GM12872 (cell line): ENCODE results near the gene CMIP.

Source experiments
- TF ChIP-seq, protein P1 (sequence below): IDR thresholded peaks from 3 replicates; pipeline ENCODE4 v1.5.1; 2011; ENCODE audit warnings: low read depth, mild to moderate bottlenecking, low read length, moderate library complexity; ENCODE audit not compliant: insufficient read depth

The CMIP gene

GRCh38 chr16:81745704-81746558 is 301.3 kb downstream of the CMIP start:
- TF ChIP-seq, protein P1, sequence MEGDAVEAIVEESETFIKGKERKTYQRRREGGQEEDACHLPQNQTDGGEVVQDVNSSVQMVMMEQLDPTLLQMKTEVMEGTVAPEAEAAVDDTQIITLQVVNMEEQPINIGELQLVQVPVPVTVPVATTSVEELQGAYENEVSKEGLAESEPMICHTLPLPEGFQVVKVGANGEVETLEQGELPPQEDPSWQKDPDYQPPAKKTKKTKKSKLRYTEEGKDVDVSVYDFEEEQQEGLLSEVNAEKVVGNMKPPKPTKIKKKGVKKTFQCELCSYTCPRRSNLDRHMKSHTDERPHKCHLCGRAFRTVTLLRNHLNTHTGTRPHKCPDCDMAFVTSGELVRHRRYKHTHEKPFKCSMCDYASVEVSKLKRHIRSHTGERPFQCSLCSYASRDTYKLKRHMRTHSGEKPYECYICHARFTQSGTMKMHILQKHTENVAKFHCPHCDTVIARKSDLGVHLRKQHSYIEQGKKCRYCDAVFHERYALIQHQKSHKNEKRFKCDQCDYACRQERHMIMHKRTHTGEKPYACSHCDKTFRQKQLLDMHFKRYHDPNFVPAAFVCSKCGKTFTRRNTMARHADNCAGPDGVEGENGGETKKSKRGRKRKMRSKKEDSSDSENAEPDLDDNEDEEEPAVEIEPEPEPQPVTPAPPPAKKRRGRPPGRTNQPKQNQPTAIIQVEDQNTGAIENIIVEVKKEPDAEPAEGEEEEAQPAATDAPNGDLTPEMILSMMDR = no peak

- TF ChIP-seq, protein P1 = no peak
Measured at GRCh38 chr16:81746566-81746965, 302.0 kb downstream of the CMIP start.

- TF ChIP-seq, protein P1 = peak; percentile 37; the same call in 1 of the 3 replicates
Measured at GRCh38 chr16:81748476-81749198, 304.0 kb downstream of the CMIP start.

DNA sequence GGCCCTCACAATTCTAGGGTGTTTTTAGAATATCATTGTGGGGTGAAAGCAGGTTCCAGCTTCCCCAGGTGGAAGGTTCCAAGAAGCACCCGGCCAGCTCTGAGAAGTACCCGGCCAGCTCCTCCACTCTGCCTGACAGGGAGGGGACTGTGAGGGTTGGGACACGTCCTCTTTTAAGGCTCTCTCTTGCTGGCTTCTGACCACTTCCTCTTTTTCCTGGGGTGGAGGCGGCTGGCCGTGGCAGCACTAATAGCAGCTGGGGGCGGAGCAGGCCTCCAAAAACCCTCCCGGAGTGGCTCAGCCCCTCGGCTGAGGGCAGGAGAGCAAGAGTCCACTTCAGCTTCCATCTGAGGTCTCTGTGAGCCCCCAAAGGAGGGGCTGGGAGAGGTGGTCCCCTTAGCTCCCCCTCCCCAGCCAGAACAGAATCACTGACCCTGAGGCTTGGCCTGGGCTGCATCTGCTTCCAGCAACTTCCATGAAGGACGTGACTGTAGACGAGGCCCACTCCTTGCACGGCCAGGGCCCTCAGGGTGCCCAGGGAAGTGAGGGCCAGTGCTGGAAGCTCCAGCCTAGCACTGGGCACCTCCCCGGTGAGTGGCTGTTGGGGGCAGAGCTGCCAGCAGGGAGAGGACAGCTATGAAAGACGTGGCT is 307.7 kb downstream of the CMIP start:
- TF ChIP-seq, protein P1 = no peak

DNA sequence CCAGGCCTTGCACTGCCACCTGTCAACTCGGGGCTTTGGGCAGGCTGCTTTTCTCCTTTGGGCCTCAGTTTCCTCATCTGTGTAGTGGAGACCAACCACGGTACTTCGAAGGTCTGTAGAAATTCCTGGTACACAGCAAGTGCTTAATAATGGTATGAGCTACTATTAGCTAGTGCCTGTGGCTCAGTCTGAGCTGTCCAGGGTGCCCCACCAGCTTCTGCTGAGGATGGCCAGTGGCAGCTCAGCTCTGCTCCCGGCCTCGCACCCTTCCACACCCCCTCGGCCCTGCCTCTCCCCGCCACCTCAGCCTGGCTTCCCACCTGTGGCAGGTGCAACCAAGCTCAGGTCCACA is 308.2 kb downstream of the CMIP start:
- TF ChIP-seq, protein P1 = no peak

- TF ChIP-seq, protein P1 = no peak
Measured at GRCh38 chr16:81754858-81755257, 310.2 kb downstream of the CMIP start.
